Tibial nerve (tissue), 4 donors: Measurements from ENCODE around the gene TMEM132D.

Source experiments
- CTCF ChIP-seq, 5 experiments: fragments of 200-600 bp in 3 of 5; fragments of 450-650 bp in 2 of 5; sonication (generic) in 3 of 5; IDR thresholded peaks; one replicate each; pipeline ENCODE4 v1.5.1; 2016 to 2019; ENCODE audit warnings: antibody characterized with exemption in 5 of 5, mild to moderate bottlenecking in 3 of 5, moderate library complexity in 2 of 5
- EP300 ChIP-seq, 2 donors: sonication (generic); formaldehyde crosslinking; IDR thresholded peaks; one replicate each; pipeline ENCODE4 v1.6.1; 2017; ENCODE audit warnings: antibody characterized with exemption in 2 of 2, mild to moderate bottlenecking in 1 of 2
- POLR2A ChIP-seq, 2 donors: fragments of 450-650 bp; IDR thresholded peaks; one replicate each; pipeline ENCODE4 v1.6.1; 2017; ENCODE audit warnings: antibody characterized with exemption in 2 of 2, mild to moderate bottlenecking in 2 of 2, moderate library complexity in 2 of 2

- TF ChIP-seq CTCF (IDR thresholded peaks at IDR 0.05) (no peak), POLR2A (IDR thresholded peaks at IDR 0.05) (no peak), EP300 (IDR thresholded peaks at IDR 0.05) (no peak)
Observed at GRCh38 chr12:129564768-129565167, 339.1 kb downstream of the TMEM132D start.
